K562 (cell line): ENCODE data around the gene MAZ. TPM values are rescaled to one million over a fixed set of nuclear protein-coding genes. Genes with fewer than 3 reads are reported as not detected.
A peak's percentile ranks its signal among the peaks of the same experiment; 100 is the strongest.

ENCODE experiments used
- CEBPG ChIP-seq, 3 experiments: fragments of 200-800 bp in 1 of 3; sonication (Bioruptor generic) in 1 of 3; sonication (generic) in 1 of 3; formaldehyde crosslinking in 1 of 3; IDR thresholded peaks in 2 of 3; conservative IDR thresholded peaks in 1 of 3; 2 replicates each; pipeline versions ENCODE4 v1.6.1 to v1.8.0; 2016 to 2022; ENCODE audit warnings: missing compliant biosample characterization in 2 of 3, missing genetic modification characterization in 2 of 3, mild to moderate bottlenecking in 1 of 3, missing genetic modification reagents in 1 of 3
- DIDO1 ChIP-seq: fragments of 450-650 bp; IDR thresholded peaks from 2 replicates; pipeline ENCODE4 v1.6.1; 2016; ENCODE audit warnings: low read depth, missing biosample characterization, missing genetic modification characterization
- DNMT1 ChIP-seq: fragments of 450-650 bp; IDR thresholded peaks from 2 replicates; pipeline ENCODE4 v1.6.1; 2016; ENCODE audit warnings: antibody characterized with exemption, mild to moderate bottlenecking
- ESRRA ChIP-seq: fragments of 450-650 bp; IDR thresholded peaks from 2 replicates; pipeline ENCODE4 v1.6.1; 2014; ENCODE audit warnings: low read depth, mild to moderate bottlenecking, moderate library complexity, borderline replicate concordance
- FOXJ2 ChIP-seq: fragments of 200-800 bp; sonication (Bioruptor generic); IDR thresholded peaks from 2 replicates; pipeline ENCODE4 v1.6.1; 2016; ENCODE audit warnings: missing genetic modification characterization, missing compliant biosample characterization
- FUS ChIP-seq: fragments of 200-400 bp; formaldehyde crosslinking; optimal IDR thresholded peaks from 2 replicates; pipeline ENCODE3; 2017; ENCODE audit warnings: low read depth, low read length
- GABPB2 ChIP-seq: fragments of 250-450 bp; sonication (Bioruptor Pico); conservative IDR thresholded peaks from 2 replicates; pipeline ENCODE4 v1.5.1; 2021; ENCODE audit warnings: mild to moderate bottlenecking
- GTF2F1 ChIP-seq: IDR thresholded peaks from 2 replicates; pipeline ENCODE4 v1.6.1; 2011; ENCODE audit warnings: low read depth, low read length, improper control_type of control experiment
- IFI16 ChIP-seq: fragments of 250-450 bp; sonication (Bioruptor Pico); IDR thresholded peaks from 2 replicates; pipeline ENCODE4 v2.1.2; 2022; ENCODE audit warnings: mild to moderate bottlenecking, inconsistent platforms
- JUND ChIP-seq, 2 experiments: IDR thresholded peaks; 2 replicates in 1 of 2; 3 replicates in 1 of 2; pipeline ENCODE4 v1.6.1; 2011; ENCODE audit warnings: borderline replicate concordance in 2 of 2, low read depth in 2 of 2, low read length in 2 of 2, improper control_type of control experiment in 1 of 2, missing biosample characterization in 1 of 2, missing genetic modification characterization in 1 of 2, missing genetic modification reagents in 1 of 2
- KAT2B ChIP-seq: IDR thresholded peaks from one replicate; pipeline ENCODE4 v1.6.1; 2012; ENCODE audit warnings: low read depth, mild to moderate bottlenecking, control low read depth, inconsistent platforms, low read length, moderate library complexity
- MCM3 ChIP-seq: fragments of 450-650 bp; IDR thresholded peaks from 2 replicates; pipeline ENCODE4 v1.6.1; 2016
- MED1 ChIP-seq: sonication (generic); formaldehyde crosslinking; IDR thresholded peaks from 2 replicates; pipeline ENCODE4 v1.8.1; 2023; ENCODE audit warnings: missing genetic modification reagents, borderline replicate concordance
- NFIX ChIP-seq: fragments of 250-450 bp; sonication (Bioruptor Pico); IDR thresholded peaks from 2 replicates; pipeline ENCODE4 v1.4.0; 2020; ENCODE audit warnings: low read depth, mild to moderate bottlenecking, moderate library complexity
- PHB2 ChIP-seq: fragments of 450-650 bp; IDR thresholded peaks from 2 replicates; pipeline ENCODE4 v1.6.1; 2017; ENCODE audit warnings: low read depth
- RBBP5 ChIP-seq: fragments of 200-600 bp; sonication (generic); IDR thresholded peaks from 2 replicates; pipeline ENCODE4 v1.6.1; 2012; ENCODE audit warnings: borderline replicate concordance, mild to moderate bottlenecking, low read length, control low read depth, inconsistent platforms; ENCODE audit not compliant: insufficient read depth, poor library complexity, severe bottlenecking
- SP2 ChIP-seq: IDR thresholded peaks from 2 replicates; pipeline ENCODE4 v1.6.1; 2011; ENCODE audit warnings: mild to moderate bottlenecking, low read depth, low read length, moderate library complexity; ENCODE audit not compliant: poor library complexity, severe bottlenecking; ENCODE audit errors: extremely low read depth
- SREBF2 ChIP-seq: sonication (generic); formaldehyde crosslinking; IDR thresholded peaks from 2 replicates; pipeline ENCODE4 v1.4.0; 2020; ENCODE audit warnings: mild to moderate bottlenecking, missing genetic modification reagents
- SRF ChIP-seq, 2 experiments: fragments of 250-450, 450-650 bp in 1 of 2; sonication (Bioruptor Pico) in 1 of 2; sonication (generic) in 1 of 2; formaldehyde crosslinking; IDR thresholded peaks; 2 replicates each; pipeline versions ENCODE4 v1.5.0 to v1.5.1; 2020 to 2022; ENCODE audit warnings: mild to moderate bottlenecking in 1 of 2, missing genetic modification reagents in 1 of 2
- STAG1 ChIP-seq: sonication (generic); formaldehyde crosslinking; IDR thresholded peaks from 2 replicates; pipeline ENCODE4 v1.5.0; 2020; ENCODE audit warnings: missing genetic modification reagents, borderline replicate concordance
- TAL1 ChIP-seq: fragments of 450-650 bp; IDR thresholded peaks from 2 replicates; pipeline ENCODE4 v1.6.1; 2016; ENCODE audit warnings: mild to moderate bottlenecking
- THRAP3 ChIP-seq: fragments of 450-650 bp; IDR thresholded peaks from 2 replicates; pipeline ENCODE4 v1.6.1; 2016; ENCODE audit warnings: mild to moderate bottlenecking, inconsistent platforms, borderline replicate concordance
- XRCC5 ChIP-seq: fragments of 200-400 bp; formaldehyde crosslinking; IDR thresholded peaks from 2 replicates; pipeline ENCODE4 v1.6.1; 2017; ENCODE audit warnings: low read depth, mild to moderate bottlenecking, low read length
- ZC3H8 ChIP-seq: fragments of 450-650 bp; IDR thresholded peaks from 2 replicates; pipeline ENCODE4 v1.6.1; 2017
- ZNF644 ChIP-seq: fragments of 200-800 bp; sonication (Bioruptor generic); IDR thresholded peaks from 2 replicates; pipeline ENCODE4 v1.6.1; 2016; ENCODE audit warnings: low read depth, missing genetic modification characterization, missing compliant biosample characterization
- polyA plus RNA-seq, 8 experiments: library from polyadenylated mRNA; depleted of rRNA in 4 of 8; stranded (reverse) in 5 of 8; unstranded in 3 of 8; fragments of >200 nt; fragmentation: Nextera tagmentation in 2 of 8; fragmentation: Illumina TruSeq in 1 of 8; extraction: Ambion mirVana in 2 of 8; extraction: Trizol in 1 of 8; gene quantifications; 2 replicates each; pipeline versions ENCODE4 v1.2.1 to v1.2.3, GENCODE V29; 2011 to 2014; ENCODE audit warnings: inconsistent platforms in 1 of 8, missing spikeins in 1 of 8
- total RNA-seq, 7 experiments: library from RNA; depleted of rRNA in 6 of 7; stranded (reverse); fragments of >200 nt in 6 of 7; fragmentation: Illumina TruSeq in 2 of 7; extraction: Trizol in 2 of 7; gene quantifications; 2 replicates each; pipeline versions ENCODE4 v1.2.1 to v1.2.3, GENCODE V29; 2011 to 2021; ENCODE audit warnings: low replicate concordance in 1 of 7
- TF ChIP-seq, protein P1 (sequence below): fragments of 450-650 bp; conservative IDR thresholded peaks from 2 replicates; pipeline ENCODE4 v1.6.1; 2016; ENCODE audit warnings: missing genetic modification characterization, low read depth, mild to moderate bottlenecking, control low read depth, missing compliant biosample characterization
- TF ChIP-seq, protein P2 (sequence below): fragments of 250-450 bp; sonication (Bioruptor Pico); IDR thresholded peaks from 2 replicates; pipeline ENCODE4 v1.4.0; 2020; ENCODE audit warnings: mild to moderate bottlenecking

MAZ gene
- total and polyA plus RNA-seq, 9 of the 15 experiments (the other 6 are each of a cell fraction or from before 2014, with no cell fraction given): 45.4 to 532 (median 250) TPM

DNA sequence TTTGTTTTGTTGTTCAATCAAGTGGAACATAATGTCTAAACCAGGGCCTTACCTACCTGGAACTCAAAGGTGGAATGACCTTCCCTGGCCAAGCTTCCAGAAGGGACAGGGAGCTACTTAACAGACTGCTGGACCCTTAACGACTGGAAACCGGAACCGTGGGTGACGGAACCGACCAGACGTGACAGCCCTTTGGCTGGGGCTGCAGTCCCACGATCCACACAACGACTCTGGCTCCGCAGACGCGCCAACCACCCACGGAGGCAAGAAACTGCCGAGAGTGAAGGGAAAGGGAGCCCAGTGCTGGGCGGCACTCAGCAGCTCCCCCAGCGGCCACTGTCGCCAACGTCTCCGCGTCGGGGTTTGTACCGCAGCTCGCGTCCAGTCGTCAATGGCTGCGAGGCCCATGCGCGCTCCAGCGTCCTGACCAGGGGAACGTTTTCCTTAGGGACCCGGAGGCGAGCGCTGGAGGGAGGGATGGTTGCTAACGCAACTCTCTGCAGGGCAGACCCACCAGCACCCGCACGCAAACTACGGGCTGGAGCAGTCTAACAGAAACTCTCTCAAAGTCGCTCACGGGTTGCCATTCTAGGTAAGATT is 21.3 kb upstream of the MAZ start (continued):
- TF ChIP-seq, protein P1, sequence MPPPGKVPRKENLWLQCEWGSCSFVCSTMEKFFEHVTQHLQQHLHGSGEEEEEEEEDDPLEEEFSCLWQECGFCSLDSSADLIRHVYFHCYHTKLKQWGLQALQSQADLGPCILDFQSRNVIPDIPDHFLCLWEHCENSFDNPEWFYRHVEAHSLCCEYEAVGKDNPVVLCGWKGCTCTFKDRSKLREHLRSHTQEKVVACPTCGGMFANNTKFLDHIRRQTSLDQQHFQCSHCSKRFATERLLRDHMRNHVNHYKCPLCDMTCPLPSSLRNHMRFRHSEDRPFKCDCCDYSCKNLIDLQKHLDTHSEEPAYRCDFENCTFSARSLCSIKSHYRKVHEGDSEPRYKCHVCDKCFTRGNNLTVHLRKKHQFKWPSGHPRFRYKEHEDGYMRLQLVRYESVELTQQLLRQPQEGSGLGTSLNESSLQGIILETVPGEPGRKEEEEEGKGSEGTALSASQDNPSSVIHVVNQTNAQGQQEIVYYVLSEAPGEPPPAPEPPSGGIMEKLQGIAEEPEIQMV: no peak
- TF ChIP-seq, protein P2, sequence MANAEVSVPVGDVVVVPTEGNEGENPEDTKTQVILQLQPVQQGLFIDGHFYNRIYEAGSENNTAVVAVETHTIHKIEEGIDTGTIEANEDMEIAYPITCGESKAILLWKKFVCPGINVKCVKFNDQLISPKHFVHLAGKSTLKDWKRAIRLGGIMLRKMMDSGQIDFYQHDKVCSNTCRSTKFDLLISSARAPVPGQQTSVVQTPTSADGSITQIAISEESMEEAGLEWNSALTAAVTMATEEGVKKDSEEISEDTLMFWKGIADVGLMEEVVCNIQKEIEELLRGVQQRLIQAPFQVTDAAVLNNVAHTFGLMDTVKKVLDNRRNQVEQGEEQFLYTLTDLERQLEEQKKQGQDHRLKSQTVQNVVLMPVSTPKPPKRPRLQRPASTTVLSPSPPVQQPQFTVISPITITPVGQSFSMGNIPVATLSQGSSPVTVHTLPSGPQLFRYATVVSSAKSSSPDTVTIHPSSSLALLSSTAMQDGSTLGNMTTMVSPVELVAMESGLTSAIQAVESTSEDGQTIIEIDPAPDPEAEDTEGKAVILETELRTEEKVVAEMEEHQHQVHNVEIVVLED (CRISPR knock-in tag): no peak
- TF ChIP-seq MED1 (CRISPR knock-in tag) (no peak), SP2 (no peak), FUS (no peak), GTF2F1 (no peak), ZNF644 (tag) (no peak), KAT2B (no peak), CEBPG (CRISPR knock-in tag; IDR thresholded peaks at IDR 0.05) (no peak), CEBPG (tag; conservative IDR thresholded peaks at IDR 0.05 in 1 of 2, IDR thresholded peaks at IDR 0.05 in 1 of 2) (no peak), ZC3H8 (no peak), NFIX (CRISPR knock-in tag) (no peak), RBBP5 (no peak), STAG1 (CRISPR knock-in tag) (no peak), THRAP3 (no peak), ESRRA (peak; percentile 54; the same call in 1 of the 2 replicates), JUND (IDR thresholded peaks at IDR 0.05; ENCODE audit: borderline replicate concordance, low read depth, low read length) (no peak), JUND (tag; IDR thresholded peaks at IDR 0.05; ENCODE audit: borderline replicate concordance, low read depth, low read length) (no peak; the same call in 2 of the 3 replicates), PHB2 (no peak), GABPB2 (CRISPR knock-in tag) (no peak), SREBF2 (CRISPR knock-in tag) (no peak), SRF (CRISPR knock-in tag; IDR thresholded peaks at IDR 0.05) (peak in 1 of 2 experiments; percentile 45; a peak in 1 of 4 replicates), TAL1 (no peak), FOXJ2 (no peak), IFI16 (CRISPR knock-in tag) (no peak), DNMT1 (no peak), DIDO1 (no peak), MCM3 (no peak), XRCC5 (0 out of 2 replicates have a peak, but pooled peaks have one; percentile 35)
